ENCODE measurements around the gene WNT1.

GRCh38 chr12:49031573-49032161 lies 53.5 kb downstream of the WNT1 start:
- TF ChIP-seq TAF1 (IDR thresholded peaks at IDR 0.05; ENCODE audit: low read depth) (no peak), REST (IDR thresholded peaks at IDR 0.05; ENCODE audit: low read depth) (no peak), EP300 (IDR thresholded peaks at IDR 0.05; ENCODE audit: borderline replicate concordance) (no peak), RAD21 (IDR thresholded peaks at IDR 0.05; ENCODE audit: low read depth) (no peak), NFIC (IDR thresholded peaks at IDR 0.05) (no peak), CEBPB (IDR thresholded peaks at IDR 0.05) (no peak), TEAD4 (IDR thresholded peaks at IDR 0.05) (no peak)
- TF ChIP-seq, protein P1, sequence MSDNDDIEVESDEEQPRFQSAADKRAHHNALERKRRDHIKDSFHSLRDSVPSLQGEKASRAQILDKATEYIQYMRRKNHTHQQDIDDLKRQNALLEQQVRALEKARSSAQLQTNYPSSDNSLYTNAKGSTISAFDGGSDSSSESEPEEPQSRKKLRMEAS (IDR thresholded peaks at IDR 0.05) = no peak
